B cell (primary cell): ENCODE measurements around the gene RBM19.

ENCODE experiments used
- CTCF ChIP-seq: fragments of 200-600 bp; IDR thresholded peaks from one replicate; pipeline ENCODE4 v1.8.0; 2022; ENCODE audit warnings: antibody characterized with exemption, mild to moderate bottlenecking
- EZH2 ChIP-seq: IDR thresholded peaks from 2 replicates; pipeline ENCODE4 v1.6.1; 2012; ENCODE audit warnings: borderline replicate concordance, low read depth, mild to moderate bottlenecking, moderate library complexity, low read length; ENCODE audit not compliant: insufficient read depth, poor library complexity, severe bottlenecking

- TF ChIP-seq CTCF (no peak), EZH2 (no peak)
Observed at GRCh38 chr12:113772505-113773030, 193.6 kb downstream of the RBM19 start.
